ENCODE measurements around the gene PRMT7. TPM values are rescaled to one million over a fixed set of nuclear protein-coding genes. Genes with fewer than 3 reads are reported as not detected.

The PRMT7 gene
- total RNA-seq, 1 experiment from 2014 or later = 156 TPM

DNA sequence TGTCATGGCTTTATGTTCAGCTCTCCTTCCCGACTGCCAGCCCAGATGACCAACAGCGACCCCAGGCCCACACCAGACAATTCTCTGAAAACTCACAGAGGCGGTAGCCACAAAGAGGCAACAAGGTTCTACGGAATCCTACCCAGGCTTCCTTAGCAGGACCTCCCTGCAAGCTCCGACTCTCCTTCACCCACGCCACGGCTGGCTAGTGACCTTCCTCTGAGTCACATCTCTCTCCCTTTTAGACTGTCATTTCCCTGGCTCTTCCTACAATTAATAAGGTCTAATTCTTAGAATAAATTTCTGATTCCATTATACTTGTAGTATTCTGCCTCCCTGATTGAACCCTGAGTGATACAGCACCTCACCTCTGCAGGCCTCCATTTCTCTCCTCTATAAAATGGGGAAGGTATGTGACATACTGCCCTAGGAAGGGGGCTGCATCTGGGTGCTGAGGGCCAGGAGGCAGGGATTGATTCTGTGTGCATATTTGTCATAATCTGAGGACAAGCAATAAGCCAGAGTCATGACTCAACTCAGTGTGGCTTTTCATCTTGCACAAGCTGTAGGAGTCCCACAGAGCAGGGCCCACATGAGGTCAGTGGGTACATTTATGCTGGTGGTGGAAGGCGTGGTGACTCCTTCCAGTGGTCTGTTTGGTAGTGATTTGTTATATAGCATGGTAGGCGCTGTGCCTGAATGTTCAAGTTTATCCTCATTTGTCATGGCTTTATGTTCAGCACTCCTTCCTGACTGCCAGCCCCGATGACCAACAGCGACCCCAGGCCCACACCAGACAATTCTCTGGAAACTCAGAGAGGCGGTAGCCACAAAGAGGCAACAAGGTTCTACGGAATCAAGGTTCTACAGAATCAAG is 91.3 kb downstream of the PRMT7 start:
- H3K36me3 Mint-ChIP-seq (ENCODE audit: insufficient read depth, unreplicated experiment) = no peaks in the 10 kb centered on the region
- H3K27ac Mint-ChIP-seq (ENCODE audit: unreplicated experiment) = no peak overlapping the region
- intact Hi-C loops (cut with micrococcal nuclease; ENCODE audit: unreplicated experiment) = no loop called here
- TF ChIP-seq CTCF (IDR thresholded peaks at IDR 0.05; ENCODE audit: insufficient read depth in 1 of 2, low read depth in 1 of 2, low read length in 1 of 2, severe bottlenecking in 1 of 2, unreplicated experiment in 1 of 2) = no peak
- ChIA-PET CTCF (no interaction called here), POLR2A (no interaction called here)
- H3K9me3 Mint-ChIP-seq (ENCODE audit: unreplicated experiment) = no peaks in the 10 kb centered on the region
- peaks cover 8% of the 10 kb centered on the region for H3K4me1 Mint-ChIP-seq (ENCODE audit: low read depth, unreplicated experiment)
- H3K4me3 ChIP-seq (ENCODE audit: low read depth, low read length) = no peak overlapping the region
- peaks cover 6% of the 10 kb centered on the region; the same call in 1 of the 2 replicates for H3K4me1 ChIP-seq
- no peaks in the 10 kb centered on the region for H3K27me3 Mint-ChIP-seq (ENCODE audit: insufficient read depth, unreplicated experiment)
- H3K9me3 ChIP-seq = no peaks in the 10 kb centered on the region
- DNase-seq = no peak
- H3K4me3 Mint-ChIP-seq (ENCODE audit: unreplicated experiment) = no peak overlapping the region
- H3K36me3 ChIP-seq (ENCODE audit: control insufficient read depth, insufficient read depth, low read length) = no peaks in the 10 kb centered on the region
- H3K27me3 ChIP-seq (replicated peaks; ENCODE audit: control insufficient read depth, insufficient read depth, low read length) = no peaks in the 10 kb centered on the region
- no TSS peak for BruUV-seq (replicated peaks)

GRCh38 chr16:68402748-68403040 is 91.9 kb downstream of the PRMT7 start:
- DNase-seq = no peak
- POLR2A ChIA-PET = no interaction called here
- Histone ChIP-seq H3K4me1 (peaks cover 6% of the 10 kb centered on the region; the same call in 1 of the 2 replicates), H3K4me3 (ENCODE audit: low read depth, low read length) (no peak overlapping the region), H3K36me3 (ENCODE audit: control insufficient read depth, insufficient read depth, low read length) (no peaks in the 10 kb centered on the region), H3K27me3 (replicated peaks; ENCODE audit: control insufficient read depth, insufficient read depth, low read length) (no peaks in the 10 kb centered on the region), H3K9me3 (no peaks in the 10 kb centered on the region)
- CTCF ChIA-PET = no interaction called here
- intact Hi-C loops (cut with micrococcal nuclease; ENCODE audit: unreplicated experiment) = no loop called here
- no TSS peak for BruUV-seq (replicated peaks)
- no peaks in the 10 kb centered on the region for H3K9me3 Mint-ChIP-seq (ENCODE audit: unreplicated experiment)
- TF ChIP-seq CTCF (IDR thresholded peaks at IDR 0.05; ENCODE audit: insufficient read depth in 1 of 2, low read depth in 1 of 2, low read length in 1 of 2, severe bottlenecking in 1 of 2, unreplicated experiment in 1 of 2) = no peak
- H3K27me3 Mint-ChIP-seq (ENCODE audit: insufficient read depth, unreplicated experiment) = no peaks in the 10 kb centered on the region
- H3K4me1 Mint-ChIP-seq (ENCODE audit: low read depth, unreplicated experiment) = peaks cover 9% of the 10 kb centered on the region
- H3K27ac Mint-ChIP-seq (ENCODE audit: unreplicated experiment) = no peak overlapping the region
- no peaks in the 10 kb centered on the region for H3K36me3 Mint-ChIP-seq (ENCODE audit: insufficient read depth, unreplicated experiment)
- no peak overlapping the region for H3K4me3 Mint-ChIP-seq (ENCODE audit: unreplicated experiment)

DNA sequence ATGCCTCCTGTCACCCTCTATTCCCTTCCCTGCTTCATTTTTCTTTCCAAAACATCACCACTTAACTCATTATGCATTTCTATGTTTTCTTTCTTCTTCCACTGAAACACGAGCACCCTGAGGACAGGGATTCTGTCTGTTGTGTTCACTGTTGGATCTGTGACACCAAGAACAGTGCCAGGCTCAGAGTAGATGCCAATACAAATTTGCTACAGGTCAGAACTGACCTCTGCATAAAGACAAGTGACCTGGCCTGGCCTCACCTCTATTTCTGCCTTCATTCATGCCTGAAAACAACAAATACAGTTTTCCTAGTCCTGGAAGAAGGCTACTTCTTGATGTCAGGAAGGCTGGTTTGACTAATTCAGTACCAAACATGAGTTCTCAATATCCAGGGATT is 92.4 kb downstream of the PRMT7 start:
- H3K27me3 ChIP-seq (replicated peaks; ENCODE audit: control insufficient read depth, insufficient read depth, low read length) = no peaks in the 10 kb centered on the region
- no peaks in the 10 kb centered on the region for H3K36me3 ChIP-seq (ENCODE audit: control insufficient read depth, insufficient read depth, low read length)
- H3K4me1 ChIP-seq = peaks cover 6% of the 10 kb centered on the region; the same call in 1 of the 2 replicates
- ChIA-PET CTCF (interaction anchor here (1.2 kb wide), 1 partner anchor 28 kb away, joined by 3 read pairs; no protein-coding TSS in a partner anchor), POLR2A (no interaction called here)
- TF ChIP-seq CTCF (IDR thresholded peaks at IDR 0.05; ENCODE audit: insufficient read depth in 1 of 2, low read depth in 1 of 2, low read length in 1 of 2, severe bottlenecking in 1 of 2, unreplicated experiment in 1 of 2) = no peak
- Mint-ChIP-seq H3K9me3 (ENCODE audit: unreplicated experiment) (no peaks in the 10 kb centered on the region), H3K27me3 (ENCODE audit: insufficient read depth, unreplicated experiment) (no peaks in the 10 kb centered on the region), H3K36me3 (ENCODE audit: insufficient read depth, unreplicated experiment) (no peaks in the 10 kb centered on the region), H3K27ac (ENCODE audit: unreplicated experiment) (no peak overlapping the region), H3K4me1 (ENCODE audit: low read depth, unreplicated experiment) (peaks cover 9% of the 10 kb centered on the region), H3K4me3 (ENCODE audit: unreplicated experiment) (no peak overlapping the region)
- H3K9me3 ChIP-seq = no peaks in the 10 kb centered on the region
- no peak overlapping the region for H3K4me3 ChIP-seq (ENCODE audit: low read depth, low read length)
- intact Hi-C loops (cut with micrococcal nuclease; ENCODE audit: unreplicated experiment) = no loop called here
- BruUV-seq (replicated peaks) = no TSS peak
- no peak for DNase-seq

Data from Caco-2 (cell line).